SW480 (cell line): ENCODE data around the gene MRPL3.
"Not testable (repeated sequence)": the region's sequence is repeated elsewhere in the genome, so short reads cannot be mapped to it uniquely, and the experiment has no call there.

ENCODE experiments used
- DNase-seq: peaks from one replicate; pipeline ENCODE4 v3.0.0-alpha.2; 2016; ENCODE audit warnings: low spot score

Gene MRPL3

GRCh38 chr3:131494706-131495105 is 8.1 kb downstream of the MRPL3 start:
- peak; percentile 2 for DNase-seq

DNA sequence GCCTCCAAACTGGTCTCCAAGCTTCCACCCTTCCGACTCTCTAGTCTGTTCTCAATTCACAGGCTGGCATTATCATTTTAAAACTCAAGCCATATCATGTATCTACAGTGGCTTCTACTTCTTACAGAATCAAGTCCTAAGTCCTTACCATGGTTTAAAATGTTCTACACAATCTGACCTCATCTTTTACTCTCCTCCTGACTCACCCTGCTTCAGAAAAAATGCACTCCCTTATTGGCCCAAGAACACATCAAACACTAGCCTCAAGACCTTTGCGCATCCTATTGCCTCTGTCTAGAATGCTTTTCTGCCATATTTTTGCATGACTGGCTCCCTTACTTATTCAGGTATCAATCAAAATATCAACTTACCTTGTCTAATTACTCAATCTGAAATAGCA is 11.0 kb downstream of the MRPL3 start:
- no peak for DNase-seq

GRCh38 chr3:131491084-131491483 is 11.7 kb downstream of the MRPL3 start:
- no peak for DNase-seq

DNA sequence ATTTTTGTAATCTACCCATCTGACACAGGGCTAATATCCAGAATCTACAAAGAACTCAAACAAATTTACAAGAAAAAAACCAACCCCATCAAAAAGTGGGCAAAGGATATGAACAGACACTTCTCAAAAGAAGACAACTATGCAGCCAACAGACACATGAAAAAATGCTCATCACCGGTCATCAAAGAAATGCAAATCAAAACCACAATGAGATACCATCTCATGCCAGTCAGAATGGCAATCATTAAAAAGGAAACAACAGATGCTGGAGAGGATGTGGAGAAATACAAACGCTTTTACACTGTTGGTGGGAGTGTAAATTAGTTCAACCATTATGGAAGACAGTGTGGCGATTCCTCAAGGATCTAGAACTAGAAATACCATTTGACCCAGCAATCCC is 16.2 kb downstream of the MRPL3 start:
- not testable (repeated sequence) for DNase-seq

GRCh38 chr3:131485119-131485518 is 17.7 kb downstream of the MRPL3 start:
- no peak for DNase-seq

DNA sequence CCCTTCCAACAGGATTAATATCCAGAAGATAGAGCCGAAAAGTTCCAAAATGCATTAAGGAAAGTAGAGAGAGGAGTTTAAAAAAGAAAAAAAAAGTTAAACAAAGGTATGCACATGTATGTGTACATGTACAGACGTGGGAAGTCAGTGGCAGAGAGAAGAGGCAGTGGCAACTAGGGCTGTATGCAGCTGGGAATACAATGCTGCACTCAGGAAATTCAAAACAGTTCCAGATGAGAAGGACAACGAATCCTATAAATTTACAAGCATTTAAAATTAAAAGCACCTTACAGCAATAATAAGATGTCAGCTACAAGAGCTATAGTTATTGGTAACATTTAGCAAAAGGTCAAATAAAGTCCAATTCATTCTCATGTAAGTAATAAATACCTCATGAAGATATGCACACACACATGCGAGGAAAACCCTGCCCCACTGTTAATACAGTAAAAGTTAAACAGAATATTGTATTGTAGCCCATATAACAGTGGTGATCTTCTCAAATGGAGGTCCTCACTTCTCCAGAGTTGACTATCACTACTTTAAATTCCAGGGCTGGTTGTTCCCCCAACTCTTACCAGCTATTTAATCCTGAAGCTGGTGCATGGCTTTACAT is 18.2 kb downstream of the MRPL3 start:
- no peak for DNase-seq

DNA sequence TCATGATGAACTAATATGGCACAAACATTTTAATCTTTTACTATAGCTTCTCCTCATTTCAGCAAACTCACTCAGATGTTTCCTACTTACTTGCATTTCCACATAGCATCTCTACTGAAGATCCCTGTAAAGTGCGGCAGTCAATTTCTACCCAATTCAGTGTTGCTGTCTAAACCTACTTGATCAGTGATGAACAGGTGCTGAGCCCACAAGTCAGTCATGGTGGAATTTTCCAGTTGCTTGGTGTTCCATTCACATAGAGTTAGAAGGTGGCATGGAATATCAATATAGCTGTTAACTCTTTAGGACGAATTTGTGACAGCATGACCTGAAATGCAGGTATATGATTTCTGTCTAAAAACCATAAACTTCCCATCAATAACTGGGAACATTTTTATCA is 22.7 kb downstream of the MRPL3 start:
- no peak for DNase-seq

- no peak for DNase-seq
These were observed 25.0 kb downstream of the MRPL3 start for GRCh38 chr3:131477813-131478212.

DNA sequence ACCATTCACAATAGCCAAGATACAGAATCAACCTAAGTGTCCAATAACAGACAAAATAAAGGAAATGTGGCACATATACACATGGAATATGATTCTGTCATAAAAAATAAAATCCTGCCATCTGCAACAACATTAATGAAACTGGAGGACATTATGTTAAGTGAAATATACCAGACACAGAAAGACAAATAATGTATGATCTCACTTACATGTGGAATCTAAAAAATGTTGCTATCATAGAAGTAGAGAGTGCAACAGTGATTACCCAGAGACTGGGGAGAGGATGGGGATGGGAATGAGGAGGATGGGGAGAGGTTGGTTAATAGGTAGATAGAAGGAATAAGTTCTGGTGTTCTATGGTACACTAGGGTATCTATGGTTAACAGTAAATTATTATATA is 28.7 kb downstream of the MRPL3 start:
- no peak for DNase-seq

- no peak for DNase-seq
These were observed 32.4 kb downstream of the MRPL3 start for GRCh38 chr3:131470377-131470776.

- DNase-seq = no peak
These were observed 44.1 kb downstream of the MRPL3 start for GRCh38 chr3:131458653-131459052.

GRCh38 chr3:131457220-131457619 is 45.6 kb downstream of the MRPL3 start:
- no peak for DNase-seq

- DNase-seq = no peak
These were observed 48.3 kb downstream of the MRPL3 start for GRCh38 chr3:131454501-131454900.

- DNase-seq = no peak
These were observed 49.2 kb downstream of the MRPL3 start for GRCh38 chr3:131453533-131453932.

- DNase-seq = no peak
These were observed 55.4 kb downstream of the MRPL3 start for GRCh38 chr3:131447349-131447748.

- DNase-seq = no peak
These were observed 58.6 kb downstream of the MRPL3 start for GRCh38 chr3:131444180-131444579.

DNA sequence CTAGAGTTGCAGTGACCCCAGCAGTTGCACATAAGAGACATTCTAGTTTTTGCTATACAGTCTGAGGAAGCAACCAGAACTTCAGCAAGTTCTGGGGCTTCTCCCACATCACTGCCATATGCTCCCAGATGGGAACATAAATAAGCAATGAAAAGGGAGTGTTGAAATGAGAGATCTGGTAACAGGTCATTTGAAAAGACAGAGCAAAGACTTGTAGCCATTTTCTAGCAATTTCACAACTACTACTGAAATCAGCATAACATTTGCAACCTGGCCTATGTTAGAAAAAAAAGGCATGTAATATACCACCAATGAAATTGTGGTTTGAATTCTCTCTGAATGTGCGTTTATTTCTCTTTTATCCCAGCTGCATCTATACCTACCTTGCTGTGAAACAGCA is 63.7 kb downstream of the MRPL3 start:
- DNase-seq = no peak

GRCh38 chr3:131435000-131435399 is 67.8 kb downstream of the MRPL3 start:
- no peak for DNase-seq

GRCh38 chr3:131432441-131432840 is 70.3 kb downstream of the MRPL3 start:
- DNase-seq = no peak

GRCh38 chr3:131431754-131432153 is 71.0 kb downstream of the MRPL3 start:
- no peak for DNase-seq

DNA sequence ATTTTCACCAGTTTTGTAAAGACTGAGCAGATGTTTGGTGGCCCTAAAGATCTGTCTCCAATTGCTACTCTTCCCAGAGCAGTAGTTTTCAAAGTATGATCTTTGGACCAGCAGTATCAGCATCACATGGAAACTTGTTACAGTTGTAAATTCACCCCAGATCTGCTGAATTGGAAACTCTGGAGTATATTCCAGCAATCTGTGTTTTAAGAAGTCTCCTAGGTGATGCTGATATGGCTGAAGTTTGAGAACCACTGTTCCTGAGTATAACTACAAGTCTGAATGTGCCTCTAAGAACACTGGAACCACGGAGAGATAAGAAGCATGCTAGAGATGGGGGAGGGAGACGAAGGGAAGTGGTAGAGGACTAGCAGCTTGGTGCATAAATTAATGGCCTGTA is 75.5 kb downstream of the MRPL3 start:
- DNase-seq = no peak

GRCh38 chr3:131421957-131422498 is 80.7 kb downstream of the MRPL3 start:
- DNase-seq = no peak

DNA sequence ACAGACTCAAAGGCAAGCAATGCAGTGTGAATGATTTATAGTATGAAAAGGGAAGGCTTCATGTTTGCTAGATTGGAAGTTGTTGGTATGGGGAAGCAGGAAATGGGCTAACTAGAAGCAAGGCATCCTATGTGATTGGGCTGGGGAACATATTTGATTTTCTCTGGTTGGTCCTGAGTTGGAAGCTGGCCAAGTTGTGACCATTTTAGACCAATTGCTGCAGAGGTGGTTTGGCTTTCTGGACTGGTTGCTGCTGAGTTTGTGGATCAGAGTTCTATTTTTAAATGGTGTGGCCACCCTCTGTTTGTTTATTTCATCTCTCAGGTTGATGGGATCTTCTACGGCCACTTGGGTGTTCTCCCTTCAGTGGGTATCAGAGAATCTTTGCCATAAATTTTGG is 81.5 kb downstream of the MRPL3 start:
- DNase-seq = no peak

- no peak for DNase-seq
These were observed 85.0 kb downstream of the MRPL3 start for GRCh38 chr3:131417751-131418150.
